ENCODE measurements around the gene KCNK15.
"Not testable (repeated sequence)": the region's sequence is repeated elsewhere in the genome, so short reads cannot be mapped to it uniquely, and the experiment has no call there.

The KCNK15 gene

DNA sequence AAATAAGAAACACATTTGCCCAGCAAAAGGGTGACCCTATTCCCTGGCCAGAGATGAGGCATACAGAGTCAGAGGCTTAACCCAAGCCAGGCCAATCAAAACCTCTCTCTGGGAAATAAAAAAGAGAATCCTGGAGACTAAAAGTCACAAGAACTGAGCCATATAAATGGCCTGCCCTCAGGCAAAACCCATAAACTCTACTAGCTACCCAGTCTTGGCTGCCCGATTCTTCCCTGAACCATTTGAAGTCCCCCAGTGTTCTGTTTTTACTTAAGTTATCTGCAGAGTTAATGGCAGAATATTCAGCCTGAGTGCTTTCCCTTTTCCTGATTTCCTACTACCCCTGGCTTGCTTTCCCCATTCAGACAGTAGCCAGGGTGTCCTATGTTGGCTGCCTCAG, 13.9 kb downstream of the KCNK15 start:
- no peak for DNase-seq

- no peak for DNase-seq
Measured at GRCh38 chr20:44761423-44761822, 15.8 kb downstream of the KCNK15 start.

DNA sequence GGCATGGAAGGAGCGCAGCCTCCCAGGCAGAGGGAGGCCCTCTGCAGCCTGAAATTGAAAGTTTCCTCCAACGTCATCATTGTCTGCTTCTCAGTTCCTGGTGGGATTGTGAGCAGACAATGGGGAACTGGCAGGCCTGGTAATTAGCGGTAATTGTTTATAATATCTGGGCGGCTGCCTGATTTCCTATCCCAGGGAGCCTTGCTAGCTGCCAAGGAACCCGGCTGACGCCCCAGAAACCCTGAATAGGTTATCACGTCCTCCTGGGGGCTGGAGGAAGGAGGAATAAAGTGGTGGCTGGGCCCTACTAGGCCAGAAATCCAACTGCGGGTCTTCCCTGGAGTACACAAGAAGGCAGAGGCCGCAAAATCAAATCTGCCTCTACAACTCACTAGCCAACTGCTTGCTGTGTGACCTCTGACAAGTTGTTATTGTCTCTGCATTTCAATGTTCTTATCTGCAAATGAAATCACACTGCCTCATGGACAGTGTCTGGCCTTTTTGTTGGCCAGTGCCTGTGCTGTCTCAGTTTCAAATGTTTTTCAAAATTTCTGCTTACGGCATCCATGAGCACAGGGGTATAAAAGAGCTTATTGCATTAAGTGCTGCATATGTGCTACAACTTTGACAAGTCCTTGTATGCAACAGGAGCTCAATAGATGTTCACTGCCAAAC, 16.9 kb downstream of the KCNK15 start:
- DNase-seq, result no peak

GRCh38 chr20:44763798-44764197, 18.1 kb downstream of the KCNK15 start:
- not testable (repeated sequence) for DNase-seq

GRCh38 chr20:44765091-44765490, 19.4 kb downstream of the KCNK15 start:
- no peak for DNase-seq

GRCh38 chr20:44765701-44766347, 20.2 kb downstream of the KCNK15 start:
- no peak for DNase-seq

GRCh38 chr20:44768256-44768655, 22.6 kb downstream of the KCNK15 start:
- DNase-seq, result no peak

DNA sequence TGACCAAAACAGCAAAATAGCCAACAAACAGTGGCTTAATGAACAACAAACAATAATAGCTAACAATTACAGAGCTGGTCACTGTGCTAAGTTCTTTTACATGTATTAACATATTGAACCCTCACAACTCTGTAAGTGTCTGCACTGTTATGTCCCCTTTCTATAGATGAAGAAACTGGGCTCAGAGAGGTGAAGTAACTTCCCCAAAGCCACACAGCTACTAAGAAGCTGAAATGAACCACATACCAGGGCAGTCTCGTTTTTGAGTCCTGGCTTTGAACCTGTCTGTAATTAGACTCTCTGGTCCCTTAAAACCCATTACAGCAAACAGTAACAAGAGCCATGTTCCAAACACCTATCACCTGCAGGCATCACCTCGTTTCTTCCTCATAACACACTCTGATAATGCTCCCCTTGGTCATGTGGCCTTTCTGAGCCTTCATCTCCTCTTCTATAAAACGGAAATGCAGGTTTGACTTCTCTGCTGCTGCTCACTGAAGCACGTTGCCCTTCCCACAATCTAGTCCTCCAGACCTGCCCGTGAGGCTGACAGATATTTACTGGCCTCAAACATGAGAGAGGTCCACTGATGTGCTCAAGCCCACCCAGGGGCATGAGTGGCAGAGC, 23.3 kb downstream of the KCNK15 start:
- DNase-seq, result no peak

- DNase-seq, result no peak
Measured at GRCh38 chr20:44769481-44769863, 23.8 kb downstream of the KCNK15 start.

DNA sequence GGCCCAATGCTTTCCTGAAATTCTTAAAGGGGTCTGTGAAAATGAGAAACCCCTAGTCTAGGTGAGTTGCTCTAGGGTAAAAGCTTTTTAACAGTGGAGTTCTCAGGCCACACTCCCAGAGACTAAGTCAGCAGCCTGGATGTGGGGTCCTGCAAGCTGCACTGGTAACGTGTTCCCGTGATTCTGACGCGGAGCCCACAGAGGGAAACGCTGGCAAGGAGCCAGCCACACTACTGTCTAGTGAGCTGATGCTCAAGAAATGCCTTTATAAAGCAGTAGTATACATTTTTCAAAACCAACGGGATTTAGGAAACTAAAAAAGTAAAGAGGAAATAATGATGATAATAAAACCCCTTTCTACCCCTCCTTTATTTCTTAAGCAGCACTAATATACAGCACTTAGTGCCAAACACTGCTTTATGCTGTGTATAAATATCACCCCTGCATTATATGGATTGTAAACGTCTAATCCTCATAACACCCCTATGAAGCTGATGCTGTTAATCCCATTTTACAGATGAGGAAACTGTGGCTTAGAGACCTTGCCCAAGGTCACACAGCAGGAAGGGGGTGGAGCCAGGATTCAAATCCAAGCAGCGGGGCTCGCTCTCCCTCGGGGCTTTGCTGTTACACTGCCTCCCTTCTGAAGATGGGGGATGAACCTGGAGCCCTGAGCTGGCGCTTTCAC, 25.0 kb downstream of the KCNK15 start:
- no peak for DNase-seq

- no peak for DNase-seq
Measured at GRCh38 chr20:44771172-44771535, 25.5 kb downstream of the KCNK15 start.

DNA sequence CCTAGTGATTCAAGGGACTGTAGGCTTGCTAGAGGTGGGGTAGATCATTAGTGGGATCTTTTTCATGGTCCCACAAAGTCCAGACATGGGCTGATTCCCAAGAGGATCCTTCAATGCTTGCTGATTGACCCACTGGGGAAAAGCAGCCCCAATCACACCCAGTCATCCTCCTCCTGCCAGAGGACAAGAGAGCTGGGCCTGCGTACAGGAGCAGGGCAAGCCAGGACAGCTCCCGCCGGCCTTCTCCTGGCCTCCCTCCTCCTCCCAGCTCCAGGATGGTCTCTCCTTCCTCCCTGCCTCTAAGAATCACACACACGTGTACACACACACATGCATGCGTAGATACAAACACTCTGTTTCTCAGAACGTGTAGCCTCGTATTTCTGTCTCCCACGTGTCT, 27.0 kb downstream of the KCNK15 start:
- no peak for DNase-seq

DNA sequence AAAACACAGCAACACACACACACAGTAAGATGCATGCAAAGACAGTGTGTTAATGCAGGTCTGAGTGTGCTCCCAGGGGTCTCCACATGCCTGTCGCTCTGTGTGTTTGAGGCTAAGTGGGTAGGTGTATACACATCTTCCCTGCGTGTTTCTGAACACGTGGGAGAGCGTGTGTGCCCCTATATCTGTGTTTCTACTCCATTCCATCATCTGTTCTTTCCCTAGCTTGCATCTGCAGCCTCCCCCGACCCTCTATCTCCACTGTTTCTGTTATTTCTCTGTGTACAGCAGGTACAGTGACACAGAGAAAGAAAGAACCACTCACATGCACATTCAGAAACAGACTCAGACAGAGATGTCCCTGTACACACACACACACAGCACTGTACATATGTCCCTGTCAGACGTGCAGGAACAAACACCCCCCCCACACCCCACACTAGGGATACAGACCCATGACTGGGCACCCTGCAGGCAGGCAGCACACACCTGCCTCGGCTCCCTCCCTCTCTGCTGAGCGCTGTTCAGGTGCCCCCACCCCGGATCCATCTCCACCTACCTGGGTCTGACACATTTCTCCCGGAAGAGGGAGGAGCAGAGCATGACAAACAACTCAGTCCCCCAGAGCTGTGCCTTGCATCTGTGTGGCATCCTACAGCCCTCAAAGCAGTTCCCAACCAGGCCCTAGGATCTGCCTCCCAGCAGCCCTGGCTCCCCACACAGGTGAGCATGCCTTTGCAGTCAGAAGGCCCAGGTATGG, 27.6 kb downstream of the KCNK15 start:
- DNase-seq, result no peak

GRCh38 chr20:44776980-44777379, 31.3 kb downstream of the KCNK15 start:
- no peak for DNase-seq

DNA sequence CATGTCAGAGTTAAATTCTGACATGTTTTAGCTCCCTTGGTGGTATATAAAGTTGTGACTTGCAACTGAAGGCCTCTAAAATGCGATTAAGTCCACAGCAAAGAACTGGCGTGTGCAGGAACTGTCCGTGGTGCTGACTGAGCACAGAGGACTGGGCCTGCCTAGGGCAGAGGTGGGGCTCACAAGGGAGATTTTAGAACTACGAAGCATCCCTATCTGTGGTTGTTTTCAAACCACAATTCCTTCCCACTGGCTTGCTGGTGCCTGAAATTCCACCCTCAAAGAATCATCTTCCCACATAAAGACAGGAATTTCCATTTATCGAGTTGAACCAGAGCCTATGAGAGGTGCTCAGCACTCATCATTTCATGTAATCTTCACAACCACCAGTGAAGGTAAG, 34.6 kb downstream of the KCNK15 start:
- DNase-seq, result no peak

DNA sequence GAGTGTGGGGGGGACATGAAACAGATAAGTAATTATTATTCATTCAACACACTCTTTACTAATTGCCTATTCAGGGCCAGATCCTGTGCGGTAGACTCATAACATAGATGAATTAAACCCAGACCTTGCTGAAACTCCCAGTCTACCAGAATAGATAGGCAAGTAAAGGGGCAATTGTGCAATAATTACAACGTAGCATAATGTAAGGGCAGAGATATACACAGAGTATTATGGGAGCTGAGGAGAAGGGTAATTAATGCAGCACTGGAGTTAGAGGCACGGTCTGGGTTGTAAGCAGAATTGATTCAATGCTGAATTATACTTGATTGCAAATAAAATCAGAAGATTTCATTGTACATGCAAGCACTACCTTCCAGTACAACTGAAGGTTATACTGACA, 35.5 kb downstream of the KCNK15 start:
- no peak for DNase-seq

DNA sequence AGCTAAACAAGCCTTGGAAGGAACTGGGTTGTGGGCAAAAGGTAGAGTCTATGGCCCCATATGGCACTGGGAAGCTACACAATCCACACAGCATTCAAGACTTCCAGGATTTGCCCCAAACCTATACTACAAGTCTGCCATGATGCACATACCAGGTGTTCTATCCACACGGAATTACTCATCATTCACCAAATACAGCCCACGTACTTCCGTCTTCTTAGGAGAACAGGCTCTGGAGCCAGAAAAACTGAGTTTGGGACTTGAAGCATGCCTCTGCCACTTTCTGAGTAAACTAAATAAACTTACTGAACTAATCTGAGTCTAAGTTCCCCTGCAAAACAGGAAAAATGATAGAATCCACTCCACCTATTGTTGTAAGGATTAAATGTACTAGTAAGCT, 36.1 kb downstream of the KCNK15 start:
- DNase-seq, result no peak

- no peak for DNase-seq
Measured at GRCh38 chr20:44784688-44785087, 39.0 kb downstream of the KCNK15 start.

GRCh38 chr20:44785768-44786167, 40.1 kb downstream of the KCNK15 start:
- no peak for DNase-seq

DNA sequence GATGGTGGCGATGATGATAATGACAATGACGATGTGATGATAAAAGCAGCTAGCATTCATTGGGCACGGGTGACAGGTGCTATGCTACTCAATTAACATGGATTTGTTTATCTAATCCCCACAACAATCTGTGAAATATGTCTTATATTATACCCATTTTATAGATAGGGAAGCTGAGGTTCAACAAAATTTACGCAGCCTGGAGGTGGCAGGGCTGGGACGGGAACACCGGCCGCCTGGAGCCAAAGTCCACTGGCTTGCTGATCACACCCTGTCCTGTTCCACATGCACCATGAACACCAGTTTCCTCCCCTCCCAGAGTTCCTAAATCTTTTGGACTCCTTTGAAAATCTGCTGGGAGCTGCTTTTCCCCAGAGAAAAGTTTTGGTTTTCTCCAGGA, 41.6 kb downstream of the KCNK15 start:
- no peak for DNase-seq

GRCh38 chr20:44788706-44789456, 43.2 kb downstream of the KCNK15 start:
- no peak for DNase-seq

- no peak for DNase-seq
Measured at GRCh38 chr20:44790638-44791393, 45.2 kb downstream of the KCNK15 start.
